WTC11 (cell line): Measurements from ENCODE around the gene TANGO6. TPM values are rescaled to one million over a fixed set of nuclear protein-coding genes. Genes with fewer than 3 reads are reported as not detected.
A peak's percentile ranks its signal among the peaks of the same experiment; 100 is the strongest.

Source experiments
- ATAC-seq: fragments of 200-7000 bp; cut with Tn5 transposase; 2 replicates; pipeline ENCODE4 v1.10.0; 2021; ENCODE audit warnings: mild to moderate bottlenecking, moderate library complexity
- CTCF ChIA-PET: fragments of 300-600 bp; sonication (Branson Sonifier 250); formaldehyde crosslinking; loops from one replicate; lab custom pipeline; 2021; ENCODE audit warnings: antibody characterized with exemption; lab: Charles Lee
- POLR2A ChIA-PET: fragments of 350-600 bp; sonication (Branson Sonifier 250); formaldehyde crosslinking; loops from one replicate; lab custom pipeline; 2021; ENCODE audit warnings: antibody characterized with exemption; lab: Charles Lee
- DNase-seq: peaks from one replicate; pipeline ENCODE4 v3.0.0; 2021; ENCODE audit warnings: low spot score
- H3K27ac Mint-ChIP-seq: 2 replicates; pipeline ENCODE4 v1.8.0; 2021; ENCODE audit warnings: mixed read lengths
- H3K27me3 Mint-ChIP-seq: 2 replicates; pipeline ENCODE4 v1.8.0; 2021; ENCODE audit warnings: low read depth, mild to moderate bottlenecking, moderate library complexity, mixed read lengths
- H3K36me3 Mint-ChIP-seq: 2 replicates; pipeline ENCODE4 v1.8.0; 2021; ENCODE audit warnings: mixed read lengths
- H3K4me1 Mint-ChIP-seq: 2 replicates; pipeline ENCODE4 v1.8.0; 2022; ENCODE audit warnings: mixed read lengths
- H3K4me3 Mint-ChIP-seq: 2 replicates; pipeline ENCODE4 v1.8.0; 2021; ENCODE audit warnings: mild to moderate bottlenecking, moderate library complexity, mixed read lengths
- H3K9me3 Mint-ChIP-seq: 2 replicates; pipeline ENCODE4 v1.8.0; 2021; ENCODE audit warnings: mixed read lengths
- CBFB ChIP-seq: sonication (generic); formaldehyde crosslinking; IDR thresholded peaks from 2 replicates; pipeline ENCODE4 v1.8.1; 2022; ENCODE audit warnings: mild to moderate bottlenecking, low read depth, missing genetic modification reagents
- CREB1 ChIP-seq: sonication (generic); formaldehyde crosslinking; IDR thresholded peaks from 2 replicates; pipeline ENCODE4 v1.8.0; 2023; ENCODE audit warnings: mild to moderate bottlenecking, missing genetic modification reagents
- ETV6 ChIP-seq: sonication (generic); formaldehyde crosslinking; IDR thresholded peaks from 2 replicates; pipeline ENCODE4 v1.8.1; 2022; ENCODE audit warnings: mild to moderate bottlenecking, missing genetic modification reagents
- FOXJ3 ChIP-seq: sonication (generic); formaldehyde crosslinking; IDR thresholded peaks from 2 replicates; pipeline ENCODE4 v1.9.0; 2021; ENCODE audit warnings: missing genetic modification reagents, mild to moderate bottlenecking, borderline replicate concordance
- FOXP1 ChIP-seq: sonication (generic); formaldehyde crosslinking; IDR thresholded peaks from 2 replicates; pipeline ENCODE4 v1.8.0; 2022; ENCODE audit warnings: missing genetic modification reagents, mild to moderate bottlenecking, moderate library complexity, borderline replicate concordance
- IRF1 ChIP-seq: sonication (generic); formaldehyde crosslinking; IDR thresholded peaks from 2 replicates; pipeline ENCODE4 v1.8.0; 2023; ENCODE audit warnings: missing genetic modification reagents
- JUN ChIP-seq: sonication (generic); formaldehyde crosslinking; IDR thresholded peaks from 2 replicates; pipeline ENCODE4 v1.8.0; 2023; ENCODE audit warnings: mild to moderate bottlenecking, missing genetic modification reagents
- MLX ChIP-seq: sonication (generic); formaldehyde crosslinking; IDR thresholded peaks from 2 replicates; pipeline ENCODE4 v1.8.1; 2023; ENCODE audit warnings: mild to moderate bottlenecking, missing genetic modification reagents, moderate library complexity
- NFATC4 ChIP-seq: fragments of 250-450 bp; sonication (Bioruptor Pico); IDR thresholded peaks from 2 replicates; pipeline ENCODE4 v1.9.0; 2021; ENCODE audit warnings: mild to moderate bottlenecking
- NFE2L1 ChIP-seq: sonication (generic); formaldehyde crosslinking; IDR thresholded peaks from 2 replicates; pipeline ENCODE4 v1.8.1; 2023; ENCODE audit warnings: missing genetic modification reagents
- PREB ChIP-seq: sonication (generic); formaldehyde crosslinking; IDR thresholded peaks from 2 replicates; pipeline ENCODE4 v1.8.1; 2022; ENCODE audit warnings: mild to moderate bottlenecking, missing genetic modification reagents, moderate library complexity, borderline replicate concordance
- SMAD3 ChIP-seq: sonication (generic); formaldehyde crosslinking; IDR thresholded peaks from 2 replicates; pipeline ENCODE4 v1.8.0; 2022; ENCODE audit warnings: missing genetic modification reagents, mild to moderate bottlenecking, borderline replicate concordance
- SOX15 ChIP-seq: fragments of 250-450 bp; sonication (Bioruptor Pico); IDR thresholded peaks from 2 replicates; pipeline ENCODE4 v1.9.0; 2021; ENCODE audit warnings: mild to moderate bottlenecking
- SP1 ChIP-seq: sonication (generic); formaldehyde crosslinking; conservative IDR thresholded peaks from 2 replicates; pipeline ENCODE4 v1.8.1; 2022; ENCODE audit warnings: missing genetic modification reagents
- TCF7 ChIP-seq: sonication (generic); formaldehyde crosslinking; IDR thresholded peaks from 2 replicates; pipeline ENCODE4 v1.8.0; 2022; ENCODE audit warnings: mild to moderate bottlenecking, low read depth, missing genetic modification reagents, moderate library complexity
- TEAD4 ChIP-seq: sonication (generic); formaldehyde crosslinking; IDR thresholded peaks from 2 replicates; pipeline ENCODE4 v1.8.0; 2022; ENCODE audit warnings: mild to moderate bottlenecking, missing genetic modification reagents
- TP53 ChIP-seq: sonication (generic); formaldehyde crosslinking; IDR thresholded peaks from 2 replicates; pipeline ENCODE4 v1.8.1; 2023; ENCODE audit warnings: mild to moderate bottlenecking, missing genetic modification reagents
- ZBTB21 ChIP-seq: sonication (generic); formaldehyde crosslinking; IDR thresholded peaks from 2 replicates; pipeline ENCODE4 v1.8.1; 2023; ENCODE audit warnings: mild to moderate bottlenecking, missing genetic modification reagents, borderline replicate concordance
- ZNF263 ChIP-seq: sonication (generic); formaldehyde crosslinking; IDR thresholded peaks from 2 replicates; pipeline ENCODE4 v1.8.1; 2022; ENCODE audit warnings: low read depth, mild to moderate bottlenecking, moderate library complexity, missing genetic modification reagents
- ZNF416 ChIP-seq: fragments of 250-450 bp; sonication (Bioruptor Pico); IDR thresholded peaks from 2 replicates; pipeline ENCODE4 v1.9.0; 2021; ENCODE audit warnings: mild to moderate bottlenecking, inconsistent platforms
- ZNF423 ChIP-seq: fragments of 250-450 bp; sonication (Bioruptor Pico); IDR thresholded peaks from 2 replicates; pipeline ENCODE4 v2.1.2; 2022; ENCODE audit warnings: mild to moderate bottlenecking, moderate library complexity
- total RNA-seq: library from RNA; stranded (reverse); gene quantifications from 3 replicates; pipeline ENCODE4 v1.2.3, GENCODE V29; 2021
- TF ChIP-seq, protein P1 (sequence below): sonication (generic); formaldehyde crosslinking; IDR thresholded peaks from 2 replicates; pipeline ENCODE4 v1.8.1; 2023; ENCODE audit warnings: mild to moderate bottlenecking, missing genetic modification reagents
- TF ChIP-seq, protein P2 (sequence below): sonication (generic); formaldehyde crosslinking; conservative IDR thresholded peaks from 2 replicates; pipeline ENCODE4 v1.8.1; 2022; ENCODE audit warnings: mild to moderate bottlenecking, missing genetic modification reagents
- TF ChIP-seq, protein P3 (sequence below): sonication (generic); formaldehyde crosslinking; IDR thresholded peaks from 2 replicates; pipeline ENCODE4 v1.8.1; 2023; ENCODE audit warnings: mild to moderate bottlenecking, missing genetic modification reagents, borderline replicate concordance
- TF ChIP-seq, protein P4 (sequence below): fragments of 200-600 bp; IDR thresholded peaks from 2 replicates; pipeline ENCODE4 v1.8.0; 2022; ENCODE audit warnings: antibody characterized with exemption

TANGO6 gene
- total RNA-seq, 1 experiment from 2014 or later: 15.6 TPM

- 0 out of 2 replicates have a peak, but pooled peaks have one; percentile 6 for TF ChIP-seq SMAD3 (CRISPR knock-in tag)
- TF ChIP-seq, protein P1, sequence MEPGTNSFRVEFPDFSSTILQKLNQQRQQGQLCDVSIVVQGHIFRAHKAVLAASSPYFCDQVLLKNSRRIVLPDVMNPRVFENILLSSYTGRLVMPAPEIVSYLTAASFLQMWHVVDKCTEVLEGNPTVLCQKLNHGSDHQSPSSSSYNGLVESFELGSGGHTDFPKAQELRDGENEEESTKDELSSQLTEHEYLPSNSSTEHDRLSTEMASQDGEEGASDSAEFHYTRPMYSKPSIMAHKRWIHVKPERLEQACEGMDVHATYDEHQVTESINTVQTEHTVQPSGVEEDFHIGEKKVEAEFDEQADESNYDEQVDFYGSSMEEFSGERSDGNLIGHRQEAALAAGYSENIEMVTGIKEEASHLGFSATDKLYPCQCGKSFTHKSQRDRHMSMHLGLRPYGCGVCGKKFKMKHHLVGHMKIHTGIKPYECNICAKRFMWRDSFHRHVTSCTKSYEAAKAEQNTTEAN (CRISPR knock-in tag): no peak
These were observed 288.6 kb downstream of the TANGO6 start (continued) for GRCh38 chr16:69131839-69132423.

GRCh38 chr16:69132424-69133252 lies 289.3 kb downstream of the TANGO6 start, which contains the start of the genes CHTF8 and UTP4:
Gene CHTF8 (minus strand): TSS chr16:69132588. CDS start chr16:69121458, 11,130 bp downstream.
Gene UTP4 (plus strand): TSS chr16:69132649. CDS start chr16:69133460, 811 bp downstream.
- ChIA-PET POLR2A (interaction anchor here (0.6 to 1.5 kb wide), 6 partner anchors 14 to 198 kb away, joined by 3 to 7 read pairs (median 4); no protein-coding TSS in a partner anchor), CTCF (interaction anchor here (1.0 to 1.3 kb wide), 4 partner anchors 9 to 604 kb away, joined by 3 to 7 read pairs (median 5); no protein-coding TSS in a partner anchor)
- peak; percentile 70 for ATAC-seq
- H3K36me3 Mint-ChIP-seq: peaks cover 33% of the 10 kb centered on the region
- peak within 1 kb of the TSS; percentile 97 for H3K4me3 Mint-ChIP-seq
- DNase-seq: peak; percentile 81
- peak within 1 kb of the TSS; percentile 98 for H3K27ac Mint-ChIP-seq
- peaks cover 40% of the 10 kb centered on the region for H3K4me1 Mint-ChIP-seq
- no peaks in the 10 kb centered on the region for H3K27me3 Mint-ChIP-seq
- no peaks in the 10 kb centered on the region for H3K9me3 Mint-ChIP-seq
- TF ChIP-seq NFATC4 (CRISPR knock-in tag): no peak
- 0 out of 2 replicates have a peak, but pooled peaks have one; percentile 31 for TF ChIP-seq ZNF416 (CRISPR knock-in tag)
- peak; percentile 71; the same call in 1 of the 2 replicates for TF ChIP-seq TP53 (CRISPR knock-in tag)
- TF ChIP-seq TEAD4 (CRISPR knock-in tag): no peak
- TF ChIP-seq, protein P2, sequence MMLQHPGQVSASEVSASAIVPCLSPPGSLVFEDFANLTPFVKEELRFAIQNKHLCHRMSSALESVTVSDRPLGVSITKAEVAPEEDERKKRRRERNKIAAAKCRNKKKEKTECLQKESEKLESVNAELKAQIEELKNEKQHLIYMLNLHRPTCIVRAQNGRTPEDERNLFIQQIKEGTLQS (CRISPR knock-in tag): no peak
- TF ChIP-seq ZNF423: no peak
- peak; percentile 84 for TF ChIP-seq ETV6 (CRISPR knock-in tag)
- peak; percentile 94; the same call in 1 of the 2 replicates for TF ChIP-seq CBFB (CRISPR knock-in tag)
- no peak for TF ChIP-seq TCF7 (CRISPR knock-in tag)
- TF ChIP-seq, protein P3, sequence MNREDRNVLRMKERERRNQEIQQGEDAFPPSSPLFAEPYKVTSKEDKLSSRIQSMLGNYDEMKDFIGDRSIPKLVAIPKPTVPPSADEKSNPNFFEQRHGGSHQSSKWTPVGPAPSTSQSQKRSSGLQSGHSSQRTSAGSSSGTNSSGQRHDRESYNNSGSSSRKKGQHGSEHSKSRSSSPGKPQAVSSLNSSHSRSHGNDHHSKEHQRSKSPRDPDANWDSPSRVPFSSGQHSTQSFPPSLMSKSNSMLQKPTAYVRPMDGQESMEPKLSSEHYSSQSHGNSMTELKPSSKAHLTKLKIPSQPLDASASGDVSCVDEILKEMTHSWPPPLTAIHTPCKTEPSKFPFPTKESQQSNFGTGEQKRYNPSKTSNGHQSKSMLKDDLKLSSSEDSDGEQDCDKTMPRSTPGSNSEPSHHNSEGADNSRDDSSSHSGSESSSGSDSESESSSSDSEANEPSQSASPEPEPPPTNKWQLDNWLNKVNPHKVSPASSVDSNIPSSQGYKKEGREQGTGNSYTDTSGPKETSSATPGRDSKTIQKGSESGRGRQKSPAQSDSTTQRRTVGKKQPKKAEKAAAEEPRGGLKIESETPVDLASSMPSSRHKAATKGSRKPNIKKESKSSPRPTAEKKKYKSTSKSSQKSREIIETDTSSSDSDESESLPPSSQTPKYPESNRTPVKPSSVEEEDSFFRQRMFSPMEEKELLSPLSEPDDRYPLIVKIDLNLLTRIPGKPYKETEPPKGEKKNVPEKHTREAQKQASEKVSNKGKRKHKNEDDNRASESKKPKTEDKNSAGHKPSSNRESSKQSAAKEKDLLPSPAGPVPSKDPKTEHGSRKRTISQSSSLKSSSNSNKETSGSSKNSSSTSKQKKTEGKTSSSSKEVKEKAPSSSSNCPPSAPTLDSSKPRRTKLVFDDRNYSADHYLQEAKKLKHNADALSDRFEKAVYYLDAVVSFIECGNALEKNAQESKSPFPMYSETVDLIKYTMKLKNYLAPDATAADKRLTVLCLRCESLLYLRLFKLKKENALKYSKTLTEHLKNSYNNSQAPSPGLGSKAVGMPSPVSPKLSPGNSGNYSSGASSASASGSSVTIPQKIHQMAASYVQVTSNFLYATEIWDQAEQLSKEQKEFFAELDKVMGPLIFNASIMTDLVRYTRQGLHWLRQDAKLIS (CRISPR knock-in tag): no peak
- peak; percentile 69 for TF ChIP-seq SP1 (CRISPR knock-in tag)
- no peak for TF ChIP-seq ZNF263 (CRISPR knock-in tag)
- TF ChIP-seq, protein P4, sequence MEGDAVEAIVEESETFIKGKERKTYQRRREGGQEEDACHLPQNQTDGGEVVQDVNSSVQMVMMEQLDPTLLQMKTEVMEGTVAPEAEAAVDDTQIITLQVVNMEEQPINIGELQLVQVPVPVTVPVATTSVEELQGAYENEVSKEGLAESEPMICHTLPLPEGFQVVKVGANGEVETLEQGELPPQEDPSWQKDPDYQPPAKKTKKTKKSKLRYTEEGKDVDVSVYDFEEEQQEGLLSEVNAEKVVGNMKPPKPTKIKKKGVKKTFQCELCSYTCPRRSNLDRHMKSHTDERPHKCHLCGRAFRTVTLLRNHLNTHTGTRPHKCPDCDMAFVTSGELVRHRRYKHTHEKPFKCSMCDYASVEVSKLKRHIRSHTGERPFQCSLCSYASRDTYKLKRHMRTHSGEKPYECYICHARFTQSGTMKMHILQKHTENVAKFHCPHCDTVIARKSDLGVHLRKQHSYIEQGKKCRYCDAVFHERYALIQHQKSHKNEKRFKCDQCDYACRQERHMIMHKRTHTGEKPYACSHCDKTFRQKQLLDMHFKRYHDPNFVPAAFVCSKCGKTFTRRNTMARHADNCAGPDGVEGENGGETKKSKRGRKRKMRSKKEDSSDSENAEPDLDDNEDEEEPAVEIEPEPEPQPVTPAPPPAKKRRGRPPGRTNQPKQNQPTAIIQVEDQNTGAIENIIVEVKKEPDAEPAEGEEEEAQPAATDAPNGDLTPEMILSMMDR: no peak
- 0 out of 2 replicates have a peak, but pooled peaks have one; percentile 62 for TF ChIP-seq ZBTB21 (CRISPR knock-in tag)
- no peak for TF ChIP-seq SOX15 (CRISPR knock-in tag)
- TF ChIP-seq IRF1 (CRISPR knock-in tag): 0 out of 2 replicates have a peak, but pooled peaks have one; percentile 18
- peak; percentile 78; the same call in 1 of the 2 replicates for TF ChIP-seq FOXP1 (CRISPR knock-in tag)
- TF ChIP-seq NFE2L1 (CRISPR knock-in tag): peak; percentile 74
- TF ChIP-seq CREB1: no peak
- TF ChIP-seq FOXJ3 (CRISPR knock-in tag): no peak
- TF ChIP-seq PREB (CRISPR knock-in tag): no peak
- TF ChIP-seq JUN (CRISPR knock-in tag): 0 out of 2 replicates have a peak, but pooled peaks have one; percentile 55
- no peak for TF ChIP-seq MLX (CRISPR knock-in tag)
